T-helper 9 cell (primary cell): Measurements from ENCODE around the gene TSC22D2.

Experiments used
- DNase-seq: peaks from one replicate; pipeline ENCODE4 v3.0.0-alpha.2; 2020

Gene TSC22D2

GRCh38 chr3:150385296-150386242, 22.5 kb upstream of the TSC22D2 start:
- DNase-seq, result no peak

GRCh38 chr3:150388498-150389418, 19.3 kb upstream of the TSC22D2 start:
- DNase-seq, result no peak

- DNase-seq, result no peak
These were observed 18.0 kb upstream of the TSC22D2 start for GRCh38 chr3:150390087-150390486.

GRCh38 chr3:150391161-150391560, 16.9 kb upstream of the TSC22D2 start:
- no peak for DNase-seq

- no peak for DNase-seq
These were observed 14.4 kb upstream of the TSC22D2 start for GRCh38 chr3:150393745-150394144.

- DNase-seq, result no peak
These were observed 13.5 kb upstream of the TSC22D2 start for GRCh38 chr3:150394606-150395005.

- DNase-seq, result no peak
These were observed 11.6 kb upstream of the TSC22D2 start for GRCh38 chr3:150396491-150396890.

- no peak for DNase-seq
These were observed 11.0 kb upstream of the TSC22D2 start for GRCh38 chr3:150396956-150397550.

- no peak for DNase-seq
These were observed 9.0 kb upstream of the TSC22D2 start for GRCh38 chr3:150399060-150399459.

GRCh38 chr3:150401285-150401684, 6.8 kb upstream of the TSC22D2 start:
- DNase-seq, result no peak

- DNase-seq, result no peak
These were observed 5.9 kb upstream of the TSC22D2 start for GRCh38 chr3:150402217-150402616.

GRCh38 chr3:150404023-150404422, 4.1 kb upstream of the TSC22D2 start:
- no peak for DNase-seq

- DNase-seq, result no peak
These were observed 869 bp upstream of the TSC22D2 start for GRCh38 chr3:150407051-150407807.

GRCh38 chr3:150407808-150408220, 284 bp upstream of the TSC22D2 start:
- DNase-seq, result no peak

GRCh38 chr3:150409125-150409511, 1.0 kb downstream of the TSC22D2 start:
- no peak for DNase-seq

GRCh38 chr3:150409512-150410310, 1.6 kb downstream of the TSC22D2 start:
- DNase-seq, result peak; percentile 55

GRCh38 chr3:150410311-150411105, 2.4 kb downstream of the TSC22D2 start:
- peak; percentile 13 for DNase-seq

- no peak for DNase-seq
These were observed 3.0 kb downstream of the TSC22D2 start for GRCh38 chr3:150411106-150411460.

GRCh38 chr3:150411546-150411945, 3.4 kb downstream of the TSC22D2 start:
- no peak for DNase-seq

- no peak for DNase-seq
These were observed 3.9 kb downstream of the TSC22D2 start for GRCh38 chr3:150411976-150412375.
